Thyroid gland (tissue), 4 donors: Measurements from ENCODE around the gene FRYL. TPM values are rescaled to one million over a fixed set of nuclear protein-coding genes. Genes with fewer than 3 reads are reported as not detected.

Experiments used
- DNase-seq, 2 donors: peaks; one replicate each; pipeline ENCODE4 v3.0.0-alpha.2; 2019
- H3K27ac ChIP-seq, 3 donors: fragments of 200-600 bp; sonication (generic); 1 replicate in 2 of 3; 2 replicates in 1 of 3; pipeline ENCODE4 v1.5.1; 2016 to 2019; ENCODE audit warnings: mild to moderate bottlenecking in 1 of 3, moderate library complexity in 1 of 3
- H3K27me3 ChIP-seq: fragments of 200-600 bp; sonication (generic); one replicate; pipeline ENCODE4 v1.5.1; 2019
- H3K36me3 ChIP-seq, 2 donors: fragments of 200-600 bp; sonication (generic); one replicate each; pipeline ENCODE4 v1.5.1; 2016 to 2019
- H3K4me1 ChIP-seq, 2 donors: fragments of 200-600 bp; sonication (generic); one replicate each; pipeline ENCODE4 v1.5.1; 2017 to 2019
- H3K4me3 ChIP-seq, 3 donors: fragments of 200-600 bp; sonication (generic); replicated peaks in 1 of 3; 1 replicate in 2 of 3; 2 replicates in 1 of 3; pipeline ENCODE4 v1.5.1; 2016; ENCODE audit warnings: mild to moderate bottlenecking in 1 of 3
- H3K9me3 ChIP-seq: fragments of 200-600 bp; sonication (generic); one replicate; pipeline ENCODE4 v1.5.1; 2017
- CTCF ChIP-seq, 6 experiments: fragments of 200-600 bp in 3 of 6; fragments of 450-650 bp in 3 of 6; sonication (generic) in 3 of 6; IDR thresholded peaks; one replicate each; pipeline ENCODE4 v1.5.1; 2016 to 2019; ENCODE audit warnings: antibody characterized with exemption in 6 of 6, mild to moderate bottlenecking in 2 of 6, inconsistent platforms in 1 of 6, moderate library complexity in 1 of 6
- POLR2A ChIP-seq, 2 donors: fragments of 450-650 bp; IDR thresholded peaks; one replicate each; pipeline ENCODE4 v1.6.1; 2017; ENCODE audit warnings: antibody characterized with exemption in 2 of 2, mild to moderate bottlenecking in 2 of 2, moderate library complexity in 1 of 2
- WGBS, 2 donors: methylation state at CpG; one replicate each; pipeline ENCODE4 v1.1.5; 2017; 5-methylcytosine and 5-hydroxymethylcytosine counted together
- intact Hi-C: fragments of 100-400 bp; cut with DNase I; formaldehyde crosslinking; loops from one replicate; pipeline ENCODE4 v1.15.1; 2023
- total RNA-seq, 4 donors: library from RNA; depleted of rRNA; stranded (reverse); fragments of >200 nt; gene quantifications; one replicate each; pipeline ENCODE4 v1.2.3, GENCODE V29; 2016

Gene FRYL
- total RNA-seq, 4 donors from 2014 or later = 48.7 to 90.4 (median 67.8) TPM

- no peaks in the 10 kb centered on the region for H3K27me3 ChIP-seq
- no peaks in the 10 kb centered on the region for H3K9me3 ChIP-seq
- peak overlapping the region in 2 of 3 donors; percentile 76 to 92 for H3K4me3 ChIP-seq
- WGBS, 2 donors = 2% methylated on average over 8 of the region's 8 CpGs
- no peak for DNase-seq
- no peak for TF ChIP-seq POLR2A (IDR thresholded peaks at IDR 0.05)
- TF ChIP-seq CTCF (IDR thresholded peaks at IDR 0.05) = no peak
- H3K27ac ChIP-seq = peak overlapping the region; percentile 68 to 95 (median 93)
- intact Hi-C loops = no loop called here
- peaks cover 12 to 28% of the 10 kb centered on the region in 2 donors for H3K4me1 ChIP-seq
- no peaks in the 10 kb centered on the region for H3K36me3 ChIP-seq
These were observed 1.5 kb downstream of the FRYL start for GRCh38 chr4:48778431-48779094.

- TF ChIP-seq CTCF (IDR thresholded peaks at IDR 0.05) = no peak
- TF ChIP-seq POLR2A (IDR thresholded peaks at IDR 0.05) = no peak
- 61 to 62% methylated on average over 10 of the region's 10 CpGs for WGBS, 2 donors
- no peak overlapping the region for H3K27ac ChIP-seq
- no peaks in the 10 kb centered on the region for H3K27me3 ChIP-seq
- H3K4me3 ChIP-seq = no peak overlapping the region
- H3K36me3 ChIP-seq = no peaks in the 10 kb centered on the region
- no peak for DNase-seq
- no peaks in the 10 kb centered on the region for H3K9me3 ChIP-seq
- intact Hi-C loops = no loop called here
- H3K4me1 ChIP-seq = peaks cover 12 to 28% of the 10 kb centered on the region in 2 donors
These were observed 2.3 kb downstream of the FRYL start for GRCh38 chr4:48777739-48778138.

- TF ChIP-seq CTCF (IDR thresholded peaks at IDR 0.05) (no peak), POLR2A (IDR thresholded peaks at IDR 0.05) (no peak)
- no peaks in the 10 kb centered on the region for H3K9me3 ChIP-seq
- no peaks in the 10 kb centered on the region for H3K27me3 ChIP-seq
- DNase-seq = no peak
- H3K27ac ChIP-seq = no peak overlapping the region
- H3K4me1 ChIP-seq = peaks cover 18 to 27% of the 10 kb centered on the region in 2 donors
- no peaks in the 10 kb centered on the region for H3K36me3 ChIP-seq
- intact Hi-C loops = no loop called here
- WGBS, 2 donors = 85 to 89% methylated on average over 16 of the region's 16 CpGs
- no peak overlapping the region for H3K4me3 ChIP-seq
These were observed 5.0 kb downstream of the FRYL start for GRCh38 chr4:48774760-48775710.

GRCh38 chr4:48772556-48772955 is 7.5 kb downstream of the FRYL start:
- Histone ChIP-seq H3K4me1 (peaks cover 12 to 20% of the 10 kb centered on the region in 2 donors), H3K27me3 (no peaks in the 10 kb centered on the region), H3K36me3 (no peaks in the 10 kb centered on the region), H3K27ac (no peak overlapping the region), H3K9me3 (no peaks in the 10 kb centered on the region), H3K4me3 (no peak overlapping the region)
- TF ChIP-seq CTCF (IDR thresholded peaks at IDR 0.05) (no peak), POLR2A (IDR thresholded peaks at IDR 0.05) (no peak)
- no peak for DNase-seq
- WGBS, 2 donors = 57 to 61% methylated on average over 3 of the region's 3 CpGs
- intact Hi-C loops = no loop called here
